NCI-H446 (cell line): ENCODE measurements around the gene PIAS3.
"Not testable (repeated sequence)": the region's sequence is repeated elsewhere in the genome, so short reads cannot be mapped to it uniquely, and the experiment has no call there.

Experiments
- DNase-seq, 2 experiments: peaks; one replicate each; lab custom pipeline; 2025; lab: John Stamatoyannopoulos, UW

The PIAS3 gene

GRCh38 chr1:145874646-145875045 lies 15.8 kb upstream of the PIAS3 start:
- DNase-seq: no peak

DNA sequence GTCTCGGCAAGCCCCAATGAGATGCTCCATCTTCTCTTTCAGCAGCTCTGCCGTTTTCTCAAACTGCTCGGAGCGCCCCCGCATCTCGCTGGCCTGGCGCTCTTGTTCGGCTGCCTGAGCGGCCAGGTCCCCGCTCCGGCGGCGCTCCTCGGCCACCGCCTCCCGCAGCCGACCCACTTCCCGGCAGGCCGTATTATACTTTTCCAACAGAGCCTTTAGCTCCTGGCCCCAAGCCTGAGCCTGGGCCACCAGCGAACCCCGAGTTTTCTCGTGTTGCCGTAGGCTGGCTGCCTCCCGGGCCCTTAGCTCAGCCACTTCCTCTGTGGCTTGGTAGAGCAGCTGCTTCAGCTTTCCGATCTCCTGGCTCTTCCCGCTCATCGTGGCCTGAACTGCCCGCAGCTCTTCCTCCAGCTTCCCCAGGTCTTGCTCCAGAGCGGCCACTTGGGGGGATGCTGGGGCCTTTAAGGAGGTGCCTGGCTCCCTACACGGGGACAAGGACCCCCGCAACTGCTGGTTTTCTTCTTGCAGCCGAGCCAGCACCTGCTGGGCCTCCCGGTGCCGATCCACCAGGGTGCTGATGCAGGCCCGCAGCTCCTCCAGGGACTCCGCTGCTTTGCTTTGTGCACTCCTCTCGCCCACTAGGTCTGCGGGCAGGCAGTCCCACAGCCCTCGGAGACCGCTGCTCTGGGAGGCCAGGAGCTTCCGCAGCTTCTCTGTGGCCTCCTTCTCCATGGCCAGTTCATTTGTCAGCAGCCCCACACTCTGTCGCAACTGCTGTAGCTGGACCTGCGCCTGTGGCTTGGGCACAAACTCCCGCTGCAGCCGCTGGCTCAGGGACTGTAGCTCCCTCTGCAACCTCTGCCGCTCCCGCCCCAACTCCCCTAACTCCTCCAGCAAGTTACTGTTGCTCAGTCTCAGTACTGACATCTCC lies 13.4 kb upstream of the PIAS3 start:
- no peak for DNase-seq

DNA sequence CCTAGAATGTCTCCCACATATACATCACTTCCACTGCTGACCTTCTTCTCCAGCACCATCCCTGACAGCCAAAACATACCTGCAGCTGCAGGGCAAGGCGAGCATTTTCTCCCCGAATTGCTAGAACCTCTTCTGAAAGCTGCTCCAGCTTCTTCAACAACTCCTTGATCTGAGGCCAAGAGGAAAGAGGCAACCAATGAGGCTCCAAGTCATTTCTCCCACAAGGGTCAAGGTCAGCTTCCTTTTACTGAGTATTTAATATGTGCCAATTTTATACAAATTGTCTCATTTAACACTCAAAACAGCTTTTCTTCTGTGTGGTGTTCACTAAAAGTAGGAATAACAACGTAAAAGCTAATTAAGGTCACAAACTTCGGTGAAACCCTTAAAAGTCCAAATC lies 9.4 kb upstream of the PIAS3 start:
- no peak for DNase-seq

GRCh38 chr1:145863282-145864018 lies 4.6 kb upstream of the PIAS3 start:
- DNase-seq: no peak

GRCh38 chr1:145859491-145860023 lies 676 bp upstream of the PIAS3 start:
- DNase-seq: peak; percentile 78 to 88

DNA sequence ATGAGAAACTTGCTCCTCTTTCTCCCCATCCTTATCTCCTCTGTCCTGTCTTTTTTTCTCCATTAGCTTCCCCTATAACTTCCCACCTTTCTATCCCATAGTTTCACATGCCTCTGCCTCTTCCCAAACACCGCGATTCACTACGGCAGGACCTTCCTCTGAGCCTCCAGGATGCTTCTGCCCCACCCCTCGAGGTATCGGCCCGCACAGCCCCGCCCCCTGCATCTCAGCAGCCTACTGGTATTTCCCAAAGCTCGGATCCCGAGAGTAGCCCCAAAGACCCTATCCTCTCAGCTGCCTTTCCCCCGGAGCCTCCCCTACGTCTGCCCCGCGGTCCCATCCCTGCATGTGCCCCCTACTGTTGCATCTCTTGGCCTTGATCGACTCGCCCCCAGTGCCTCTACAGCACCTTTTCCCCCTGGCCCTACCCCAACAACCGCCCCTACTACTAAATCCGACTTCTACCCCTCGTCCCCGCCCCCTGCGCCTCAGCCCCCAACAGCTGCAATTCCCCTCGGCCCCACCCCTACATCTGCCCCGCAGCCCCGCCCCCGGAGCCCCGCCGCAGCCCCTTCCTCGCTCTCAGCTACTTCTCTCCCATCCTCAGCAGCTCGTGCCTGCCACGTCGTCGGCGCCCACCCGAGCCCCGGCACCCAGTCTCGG lies 512 bp downstream of the PIAS3 start:
- no peak for DNase-seq

GRCh38 chr1:145857170-145857569 lies 1.7 kb downstream of the PIAS3 start:
- DNase-seq: no peak

DNA sequence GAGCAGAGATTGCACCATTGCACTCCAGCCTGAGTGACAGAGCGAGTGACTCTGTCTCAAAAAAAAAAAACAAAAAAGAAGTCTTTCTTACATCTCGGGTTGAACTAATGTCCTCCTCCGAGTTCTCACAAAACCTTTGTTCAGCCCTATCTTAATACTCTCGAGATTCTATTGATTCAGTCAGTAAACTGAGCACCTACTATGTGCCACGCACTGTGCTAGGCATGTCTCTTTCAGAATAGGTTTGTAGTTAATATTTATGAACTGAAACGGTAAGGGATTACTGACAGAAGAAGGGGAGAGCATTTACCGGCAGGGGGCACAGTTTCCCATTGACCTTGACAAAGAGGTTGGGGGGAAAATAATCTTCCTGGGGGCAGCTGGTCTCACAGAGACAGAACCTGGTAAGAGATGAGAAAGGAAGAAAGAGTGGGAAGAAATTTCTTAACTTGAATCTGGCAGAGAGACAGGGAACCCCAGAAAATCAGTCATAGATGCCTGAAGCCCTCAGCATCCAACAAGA lies 3.4 kb downstream of the PIAS3 start:
- DNase-seq: no peak

DNA sequence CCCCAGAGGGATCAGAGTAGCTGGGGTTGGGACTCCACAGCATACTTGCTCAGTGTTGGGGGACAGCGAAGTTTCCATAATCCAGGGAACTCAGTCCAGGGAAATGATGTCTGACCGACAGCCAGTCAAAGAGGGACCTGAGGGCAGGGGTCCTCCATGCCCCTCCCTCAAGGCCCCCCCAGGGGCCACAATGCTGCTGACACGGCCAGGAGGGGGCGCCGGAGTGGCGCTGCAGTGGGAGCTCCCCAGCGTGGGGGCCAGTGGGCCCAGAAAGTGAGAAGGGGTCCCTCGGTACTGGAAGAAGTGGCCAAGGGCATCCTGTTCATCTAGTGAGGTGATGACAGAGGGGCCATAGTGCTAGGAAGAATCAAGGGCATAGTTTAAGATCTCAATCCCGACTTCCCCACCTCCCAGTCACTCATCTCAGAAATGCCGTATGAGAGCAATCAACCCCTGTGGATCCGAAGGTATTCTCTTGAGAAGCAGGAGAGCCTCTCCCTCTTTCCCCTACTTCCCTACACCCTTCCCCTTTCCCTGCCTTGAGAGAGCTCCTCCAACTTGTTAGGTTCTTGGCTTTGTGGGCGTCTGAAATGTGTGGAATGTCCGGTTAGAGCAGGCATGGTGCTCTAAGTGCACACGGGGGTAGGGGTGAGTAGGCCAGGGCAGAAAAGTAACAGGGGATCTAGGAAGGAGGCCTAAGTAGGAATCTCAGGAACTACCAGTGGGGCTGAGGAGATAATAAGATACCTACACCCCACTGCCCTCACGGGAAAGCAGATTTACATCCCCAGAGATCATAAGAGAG lies 9.3 kb downstream of the PIAS3 start:
- DNase-seq: no peak

DNA sequence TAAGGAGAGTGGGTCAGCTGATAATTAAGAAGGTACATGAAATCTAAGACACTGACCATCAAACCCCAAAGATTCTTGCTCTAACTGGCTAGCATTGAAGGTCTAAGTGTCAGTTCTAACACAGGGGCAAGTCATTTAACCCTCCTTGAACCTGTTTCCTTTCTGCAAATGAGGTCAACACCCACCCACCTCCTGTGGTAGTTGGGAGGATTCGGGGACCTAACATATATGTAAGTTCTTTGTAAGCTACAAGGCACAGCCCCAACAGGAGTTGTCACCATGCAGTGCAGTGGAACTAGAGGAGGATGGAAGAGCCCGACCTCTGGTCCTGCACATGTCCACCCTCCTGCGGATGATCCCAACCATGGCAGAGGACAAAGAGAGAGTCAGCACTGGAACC lies 11.1 kb downstream of the PIAS3 start:
- DNase-seq: no peak

DNA sequence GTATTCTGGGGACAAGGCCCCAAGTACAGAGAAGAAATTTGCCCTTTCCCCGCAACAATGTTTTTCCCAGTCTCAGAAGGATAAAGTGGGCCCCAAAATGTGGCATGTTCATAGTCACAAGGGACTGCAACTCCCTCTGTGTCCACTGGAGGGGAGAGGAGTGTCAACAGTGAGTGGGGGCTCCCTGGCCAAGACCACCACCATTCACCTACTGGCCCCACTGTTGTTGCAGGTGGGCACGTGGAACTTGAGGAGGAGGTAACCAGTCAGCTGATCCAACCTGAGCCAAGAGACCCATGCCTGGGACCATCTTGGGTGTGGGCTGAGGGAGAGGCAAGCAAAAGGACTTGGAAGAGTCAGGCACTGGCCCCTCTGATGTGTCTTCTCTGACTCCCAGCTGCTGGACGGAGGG lies 12.7 kb downstream of the PIAS3 start:
- DNase-seq: peak in 1 of 2 experiments; percentile 19

DNA sequence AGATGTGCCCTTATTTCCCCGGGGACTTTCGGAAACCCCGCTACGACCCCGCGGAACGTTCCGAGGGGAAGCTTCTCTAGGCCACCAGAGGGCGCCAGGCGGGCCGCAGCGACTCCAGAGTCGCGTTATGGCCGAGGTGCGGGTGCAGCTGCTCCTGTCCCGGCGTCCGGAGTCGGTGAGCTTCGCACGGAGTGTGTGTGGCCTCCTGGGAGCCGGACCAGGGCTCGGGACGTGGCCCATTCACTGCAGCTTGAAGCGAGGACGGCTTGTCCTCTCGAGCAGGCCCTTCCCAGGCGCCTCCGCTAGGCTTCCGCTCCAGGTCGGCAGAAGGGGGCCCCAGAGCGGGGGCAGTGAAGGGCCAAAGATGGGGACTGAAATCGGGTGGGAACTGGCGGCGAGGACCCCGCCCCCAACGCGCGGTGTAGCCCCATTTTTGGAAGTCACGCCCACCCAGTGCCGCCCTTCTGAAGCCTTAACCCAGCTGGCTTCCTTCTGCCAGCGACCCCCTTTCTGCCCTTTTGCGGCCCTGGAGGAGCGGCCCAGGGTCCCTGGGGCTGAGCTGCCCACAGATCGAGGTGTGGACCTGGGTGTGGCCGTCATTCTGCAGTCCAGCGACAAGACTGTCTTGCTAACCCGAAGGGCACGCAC lies 13.2 kb downstream of the PIAS3 start, which contains the start of gene NUDT17:
NUDT17 (plus strand) TSS at position 117 of the 648 bp plus-strand sequence; CDS start at position 128, 11 bp downstream.
- peak; percentile 69 to 86 for DNase-seq

DNA sequence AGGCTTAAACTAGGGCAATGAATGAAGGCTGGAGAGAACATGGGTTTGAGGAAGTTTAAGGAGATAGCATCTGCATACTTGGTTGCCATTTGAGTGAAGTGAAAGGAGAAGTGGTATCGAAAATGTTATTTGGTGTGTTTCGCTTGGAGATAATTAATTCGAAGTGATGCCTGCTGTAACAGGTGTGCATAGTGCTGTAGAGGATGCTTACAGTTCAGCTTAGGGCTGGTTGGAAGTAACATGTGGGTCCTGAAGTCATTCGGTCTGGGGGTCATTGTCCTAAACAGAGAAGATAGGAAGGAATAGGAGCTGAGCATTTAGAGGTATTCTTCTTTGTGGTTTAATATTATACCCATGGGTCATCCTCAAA lies 13.8 kb downstream of the PIAS3 start:
- peak in 1 of 2 experiments; percentile 69 for DNase-seq

DNA sequence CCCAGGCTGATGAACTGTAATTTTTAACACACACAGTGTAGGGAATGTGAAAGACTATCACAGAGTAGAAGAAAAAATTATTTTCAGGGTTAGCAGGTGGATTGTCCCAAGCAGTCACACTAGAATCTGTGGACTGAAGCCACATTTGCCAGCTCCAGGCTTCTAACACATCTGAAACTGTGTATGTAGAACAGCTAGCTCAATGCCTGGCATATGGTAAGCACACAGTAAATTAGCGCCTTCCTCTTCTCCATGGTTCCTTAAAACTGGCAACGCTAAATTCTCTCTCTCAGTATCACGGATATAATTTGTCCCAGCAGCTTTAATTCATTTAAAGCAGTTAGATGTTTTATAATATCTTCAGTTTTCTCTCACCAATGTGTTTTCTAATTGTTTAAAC lies 15.8 kb downstream of the PIAS3 start:
- no peak for DNase-seq

GRCh38 chr1:145837656-145838055 lies 21.2 kb downstream of the PIAS3 start:
- DNase-seq: no peak

GRCh38 chr1:145830810-145831209 lies 28.1 kb downstream of the PIAS3 start:
- DNase-seq: not testable (repeated sequence)

GRCh38 chr1:145828367-145829026 lies 30.4 kb downstream of the PIAS3 start:
- DNase-seq: no peak

GRCh38 chr1:145827966-145828365 lies 30.9 kb downstream of the PIAS3 start:
- no peak for DNase-seq

- no peak for DNase-seq
Measured at GRCh38 chr1:145826030-145826429, 32.9 kb downstream of the PIAS3 start.

DNA sequence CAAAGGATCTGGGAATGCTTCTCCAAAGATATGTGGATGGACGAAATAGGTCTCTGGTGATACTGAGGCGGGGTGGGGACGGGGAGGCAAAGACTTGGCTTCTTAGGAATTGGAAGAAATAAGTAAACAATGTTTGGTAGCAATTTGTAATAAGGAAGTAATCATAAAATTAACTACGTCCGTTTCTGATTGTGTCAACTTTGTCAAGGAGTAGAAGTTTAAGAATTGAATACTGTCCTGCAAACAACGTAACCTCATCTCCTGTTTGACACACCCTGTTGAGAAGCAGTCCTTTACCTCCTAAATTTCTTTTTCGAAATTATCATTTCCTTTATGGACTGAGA lies 34.4 kb downstream of the PIAS3 start:
- DNase-seq: no peak
